ENCODE measurements around the gene ASIP.

- TF ChIP-seq EZH2 (IDR thresholded peaks at IDR 0.05) (no peak), EZH2phosphoT487 (IDR thresholded peaks at IDR 0.05) (no peak)
- TF ChIP-seq, protein P1, sequence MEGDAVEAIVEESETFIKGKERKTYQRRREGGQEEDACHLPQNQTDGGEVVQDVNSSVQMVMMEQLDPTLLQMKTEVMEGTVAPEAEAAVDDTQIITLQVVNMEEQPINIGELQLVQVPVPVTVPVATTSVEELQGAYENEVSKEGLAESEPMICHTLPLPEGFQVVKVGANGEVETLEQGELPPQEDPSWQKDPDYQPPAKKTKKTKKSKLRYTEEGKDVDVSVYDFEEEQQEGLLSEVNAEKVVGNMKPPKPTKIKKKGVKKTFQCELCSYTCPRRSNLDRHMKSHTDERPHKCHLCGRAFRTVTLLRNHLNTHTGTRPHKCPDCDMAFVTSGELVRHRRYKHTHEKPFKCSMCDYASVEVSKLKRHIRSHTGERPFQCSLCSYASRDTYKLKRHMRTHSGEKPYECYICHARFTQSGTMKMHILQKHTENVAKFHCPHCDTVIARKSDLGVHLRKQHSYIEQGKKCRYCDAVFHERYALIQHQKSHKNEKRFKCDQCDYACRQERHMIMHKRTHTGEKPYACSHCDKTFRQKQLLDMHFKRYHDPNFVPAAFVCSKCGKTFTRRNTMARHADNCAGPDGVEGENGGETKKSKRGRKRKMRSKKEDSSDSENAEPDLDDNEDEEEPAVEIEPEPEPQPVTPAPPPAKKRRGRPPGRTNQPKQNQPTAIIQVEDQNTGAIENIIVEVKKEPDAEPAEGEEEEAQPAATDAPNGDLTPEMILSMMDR (IDR thresholded peaks at IDR 0.05) = no peak
Measured at GRCh38 chr20:34282041-34282440, 40.8 kb downstream of the ASIP start.

Data from neural progenitor cell (in vitro differentiated cells).